H9 (cell line): Measurements from ENCODE around the gene NSMF. TPM values are rescaled to one million over a fixed set of nuclear protein-coding genes. Genes with fewer than 3 reads are reported as not detected.

Source experiments
- DNase-seq: peaks from one replicate; pipeline ENCODE4 v3.0.0-alpha.2; 2017
- H2AFZ ChIP-seq: one replicate; pipeline ENCODE4 v1.6.1; 2013; ENCODE audit warnings: mild to moderate bottlenecking, low read length, control low read depth, moderate library complexity
- H2AK5ac ChIP-seq: 2 replicates; pipeline ENCODE4 v1.6.1; 2013; ENCODE audit warnings: low read length, control low read depth, mixed read lengths; ENCODE audit not compliant: insufficient read length
- H2BK120ac ChIP-seq: one replicate; pipeline ENCODE4 v1.6.1; 2013; ENCODE audit warnings: low read depth, mild to moderate bottlenecking, low read length, control low read depth, inconsistent platforms; ENCODE audit not compliant: poor library complexity, severe bottlenecking
- H2BK12ac ChIP-seq: 2 replicates; pipeline ENCODE4 v1.6.1; 2013; ENCODE audit warnings: low read length, control low read depth, mixed read lengths, low read depth; ENCODE audit not compliant: insufficient read length
- H2BK15ac ChIP-seq: 2 replicates; pipeline ENCODE4 v1.6.1; 2013; ENCODE audit warnings: low read depth, low read length, control low read depth
- H2BK20ac ChIP-seq: one replicate; pipeline ENCODE4 v1.6.1; 2013; ENCODE audit warnings: low read depth, mild to moderate bottlenecking, low read length, control low read depth, inconsistent platforms; ENCODE audit not compliant: poor library complexity, severe bottlenecking
- H2BK5ac ChIP-seq: 2 replicates; pipeline ENCODE4 v1.6.1; 2013; ENCODE audit warnings: low read length, control low read depth, mixed read lengths; ENCODE audit not compliant: insufficient read length
- H3K14ac ChIP-seq: 2 replicates; pipeline ENCODE4 v1.6.1; 2013; ENCODE audit warnings: low read length, control low read depth; ENCODE audit not compliant: insufficient read depth
- H3K18ac ChIP-seq: 2 replicates; pipeline ENCODE4 v1.6.1; 2013; ENCODE audit warnings: low read depth, mild to moderate bottlenecking, mixed read lengths, low read length, control low read depth; ENCODE audit not compliant: insufficient read length
- H3K23ac ChIP-seq: 2 replicates; pipeline ENCODE4 v1.6.1; 2013; ENCODE audit warnings: low read length, control low read depth, mixed read lengths, low read depth; ENCODE audit not compliant: insufficient read length
- H3K23me2 ChIP-seq: 2 replicates; pipeline ENCODE4 v1.6.1; 2013; ENCODE audit warnings: low read depth, mild to moderate bottlenecking, mixed read lengths, low read length, control low read depth; ENCODE audit not compliant: insufficient read length, poor library complexity, severe bottlenecking
- H3K27ac ChIP-seq: 2 replicates; pipeline ENCODE4 v1.5.1; 2013; ENCODE audit warnings: low read length, control low read depth, mixed read lengths, low read depth; ENCODE audit not compliant: insufficient read length
- H3K27me3 ChIP-seq: 2 replicates; pipeline ENCODE4 v1.6.1; 2013; ENCODE audit warnings: low read length, control low read depth, inconsistent platforms; ENCODE audit not compliant: insufficient read depth
- H3K4ac ChIP-seq: 2 replicates; pipeline ENCODE4 v1.6.1; 2013; ENCODE audit warnings: low read depth, mild to moderate bottlenecking, control low read depth, inconsistent platforms, low read length, moderate library complexity
- H3K4me1 ChIP-seq: 2 replicates; pipeline ENCODE4 v1.6.1; 2013; ENCODE audit warnings: low read length, control low read depth, inconsistent platforms; ENCODE audit not compliant: insufficient read depth
- H3K4me2 ChIP-seq: 2 replicates; pipeline ENCODE4 v1.6.1; 2013; ENCODE audit warnings: low read length, control low read depth, mixed read lengths; ENCODE audit not compliant: insufficient read length, insufficient read depth
- H3K56ac ChIP-seq: 2 replicates; pipeline ENCODE4 v1.6.1; 2013; ENCODE audit warnings: low read depth, mild to moderate bottlenecking, mixed read lengths, low read length, control low read depth; ENCODE audit not compliant: insufficient read length
- H3K79me1 ChIP-seq: 2 replicates; pipeline ENCODE4 v1.6.1; 2013; ENCODE audit warnings: low read depth, mild to moderate bottlenecking, moderate library complexity, low read length, control low read depth, inconsistent platforms; ENCODE audit not compliant: insufficient read depth, poor library complexity, severe bottlenecking
- H3K79me2 ChIP-seq: 2 replicates; pipeline ENCODE4 v1.6.1; 2013; ENCODE audit warnings: low read length, control low read depth, inconsistent platforms; ENCODE audit not compliant: insufficient read depth
- H3K9ac ChIP-seq: 2 replicates; pipeline ENCODE4 v1.6.1; 2013; ENCODE audit warnings: low read length, control low read depth, mixed read lengths; ENCODE audit not compliant: insufficient read length; ENCODE audit errors: extremely low read depth
- H3K9me3 ChIP-seq: one replicate; pipeline ENCODE4 v1.6.1; 2013; ENCODE audit warnings: low read depth, low read length, inconsistent platforms; ENCODE audit not compliant: control insufficient read depth
- H3T11ph ChIP-seq: one replicate; pipeline ENCODE4 v1.6.1; 2013; ENCODE audit warnings: mild to moderate bottlenecking, low read length, control low read depth, inconsistent platforms
- H4K20me1 ChIP-seq: one replicate; pipeline ENCODE4 v1.6.1; 2013; ENCODE audit not compliant: control insufficient read depth, insufficient read length, insufficient read depth
- H4K5ac ChIP-seq: 2 replicates; pipeline ENCODE4 v1.6.1; 2013; ENCODE audit warnings: low read depth, mild to moderate bottlenecking, mixed read lengths, low read length, control low read depth; ENCODE audit not compliant: insufficient read length
- H4K8ac ChIP-seq: replicated peaks from 2 replicates; pipeline ENCODE4 v1.6.1; 2013; ENCODE audit warnings: low read length, control low read depth, mixed read lengths, low read depth; ENCODE audit not compliant: insufficient read length
- H4K91ac ChIP-seq: 2 replicates; pipeline ENCODE4 v1.6.1; 2013; ENCODE audit warnings: low read depth, mild to moderate bottlenecking, moderate library complexity, mixed read lengths, low read length, control low read depth; ENCODE audit not compliant: insufficient read length
- H3K27ac Mint-ChIP-seq, 3 experiments: 2 replicates in 2 of 3; 3 replicates in 1 of 3; pipeline ENCODE4 v1.8.0; 2020 to 2021; ENCODE audit warnings: mixed read lengths in 3 of 3, mild to moderate bottlenecking in 1 of 3, moderate library complexity in 1 of 3
- H3K27me3 Mint-ChIP-seq: 2 replicates; pipeline ENCODE4 v1.8.0; 2021; ENCODE audit warnings: low read depth, mild to moderate bottlenecking, moderate library complexity, mixed read lengths
- H3K36me3 Mint-ChIP-seq, 3 experiments: 2 replicates in 2 of 3; 3 replicates in 1 of 3; pipeline ENCODE4 v1.8.0; 2020 to 2021; ENCODE audit warnings: low read depth in 3 of 3, mixed read lengths in 3 of 3; ENCODE audit not compliant: insufficient read depth in 1 of 3
- H3K4me1 Mint-ChIP-seq, 2 experiments: 2 replicates each; pipeline ENCODE4 v1.8.0; 2020; ENCODE audit warnings: mixed read lengths in 2 of 2
- H3K4me3 Mint-ChIP-seq, 2 experiments: 2 replicates in 1 of 2; 3 replicates in 1 of 2; pipeline ENCODE4 v1.8.0; 2020 to 2021; ENCODE audit warnings: mild to moderate bottlenecking in 2 of 2, mixed read lengths in 2 of 2, moderate library complexity in 1 of 2
- H3K9me3 Mint-ChIP-seq, 2 experiments: 2 replicates in 1 of 2; 3 replicates in 1 of 2; pipeline ENCODE4 v1.8.0; 2020; ENCODE audit warnings: mild to moderate bottlenecking in 2 of 2, mixed read lengths in 2 of 2, moderate library complexity in 1 of 2
- CTCF ChIP-seq: fragments of 200-600 bp; sonication (generic); conservative IDR thresholded peaks from 3 replicates; pipeline ENCODE4 v1.8.0; 2021; ENCODE audit warnings: antibody characterized with exemption, mild to moderate bottlenecking
- WGBS: extraction: QIAGEN DNeasy Blood & Tissue Kit; methylation state at CpG from one replicate; pipeline ENCODE4 v1.1.7; 2013; ENCODE audit warnings: missing lambda C conversion rate, low lambda C conversion rate, mixed read lengths; ENCODE audit not compliant: insufficient read length; ENCODE audit errors: extremely low coverage; 5-methylcytosine and 5-hydroxymethylcytosine counted together
- total RNA-seq: library from RNA; stranded (reverse); gene quantifications from 2 replicates; pipeline ENCODE4 v1.2.1, GENCODE V29; 2021

Gene NSMF
- total RNA-seq, 1 experiment from 2014 or later: 46.3 TPM

GRCh38 chr9:137456061-137456863 is 2.9 kb downstream of the NSMF start:
- H3K4me3 Mint-ChIP-seq: peak overlapping the region in 1 of 2 experiments; percentile 47; a peak in 2 of 5 replicates
- no peak overlapping the region for H4K91ac ChIP-seq
- H3K4me1 ChIP-seq: no peaks in the 10 kb centered on the region
- H3K27ac ChIP-seq: no peak overlapping the region
- no peak overlapping the region for H3K14ac ChIP-seq
- H3T11ph ChIP-seq: no peak overlapping the region
- H3K79me2 ChIP-seq: no peaks in the 10 kb centered on the region
- no peak overlapping the region for H3K4me2 ChIP-seq
- H3K4me1 Mint-ChIP-seq: peaks cover 5 to 16% of the 10 kb centered on the region in 2 experiments; a peak in 3 of 4 replicates
- H3K27me3 Mint-ChIP-seq: peaks cover 11% of the 10 kb centered on the region
- H3K9ac ChIP-seq: no peak overlapping the region
- TF ChIP-seq CTCF: no peak
- no peak overlapping the region for H2BK120ac ChIP-seq
- no peak overlapping the region for H4K8ac ChIP-seq
- H2BK15ac ChIP-seq: no peak overlapping the region
- no peak overlapping the region for H2AK5ac ChIP-seq
- no peak overlapping the region for H2BK5ac ChIP-seq
- H3K18ac ChIP-seq: no peak overlapping the region
- H3K4ac ChIP-seq: no peak overlapping the region
- no CpG with 5 or more reads among the region's 12 CpGs for WGBS
- H2AFZ ChIP-seq: no peak overlapping the region
- H3K9me3 Mint-ChIP-seq: no peaks in the 10 kb centered on the region
- no peak overlapping the region for H3K27ac Mint-ChIP-seq
- no peaks in the 10 kb centered on the region for H3K27me3 ChIP-seq
- H3K36me3 Mint-ChIP-seq: peaks cover 0 to 24% (median 15%) of the 10 kb centered on the region in 3 experiments; a peak in 5 of 7 replicates
- no peak overlapping the region for H2BK12ac ChIP-seq
- peaks cover 3% of the 10 kb centered on the region for H4K20me1 ChIP-seq
- H3K23me2 ChIP-seq: peaks cover 4% of the 10 kb centered on the region
- H3K56ac ChIP-seq: no peak overlapping the region
- H4K5ac ChIP-seq: no peak overlapping the region
- H3K23ac ChIP-seq: no peak overlapping the region
- no peaks in the 10 kb centered on the region for H3K9me3 ChIP-seq
- H3K79me1 ChIP-seq: no peaks in the 10 kb centered on the region
- DNase-seq: no peak
- H2BK20ac ChIP-seq: no peak overlapping the region
